NCI-H1092 treated with DMSO at 0.1 percent for 48 hours (cell line): ENCODE data around the gene PPM1L.
"Not testable (repeated sequence)": the region's sequence is repeated elsewhere in the genome, so short reads cannot be mapped to it uniquely, and the experiment has no call there.

Experiments
- DNase-seq: peaks from one replicate; lab custom pipeline; 2025; lab: John Stamatoyannopoulos, UW

Gene PPM1L

GRCh38 chr3:160987982-160988964 lies 232.2 kb downstream of the PPM1L start:
- no peak for DNase-seq

- no peak for DNase-seq
These were observed 234.4 kb downstream of the PPM1L start for GRCh38 chr3:160990446-160990845.

DNA sequence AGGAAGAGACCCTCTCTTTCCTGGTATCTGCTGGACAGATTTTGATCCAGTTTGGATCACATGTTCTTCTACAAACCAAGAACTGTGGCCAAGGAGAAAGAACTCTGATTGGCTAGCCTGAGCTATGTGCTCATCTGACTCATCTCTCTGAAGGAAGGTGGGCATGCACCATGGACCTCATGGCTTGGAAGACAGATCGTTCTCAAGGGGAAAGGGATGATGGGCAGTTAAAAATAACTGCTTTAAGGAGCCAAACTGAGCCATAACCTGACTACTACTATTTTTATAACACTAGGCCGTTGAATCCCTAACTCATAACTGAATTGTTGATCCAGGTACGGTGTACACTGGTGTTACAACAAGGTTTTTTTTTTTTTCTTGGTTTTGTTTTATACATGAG lies 236.7 kb downstream of the PPM1L start:
- no peak for DNase-seq

GRCh38 chr3:160996811-160997210 lies 240.8 kb downstream of the PPM1L start:
- DNase-seq, result no peak

DNA sequence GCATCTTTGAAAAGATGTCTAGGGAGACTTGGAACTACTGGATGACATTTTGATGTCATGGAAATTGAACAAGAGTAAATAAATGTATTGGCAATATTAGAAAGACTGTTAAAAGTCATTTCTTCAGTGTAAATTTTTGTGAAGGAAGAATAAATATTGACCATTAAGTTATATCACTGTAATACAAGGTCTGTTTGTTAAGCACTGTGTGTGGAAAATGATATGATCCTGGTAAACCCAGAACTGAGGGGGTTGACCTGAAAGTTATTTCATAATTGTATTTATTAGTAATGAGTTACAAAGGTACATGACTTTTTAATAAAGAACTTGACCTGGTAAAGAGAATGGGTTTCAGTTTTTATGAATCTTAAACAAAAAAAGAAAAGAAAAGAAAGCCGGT lies 242.6 kb downstream of the PPM1L start:
- no peak for DNase-seq

DNA sequence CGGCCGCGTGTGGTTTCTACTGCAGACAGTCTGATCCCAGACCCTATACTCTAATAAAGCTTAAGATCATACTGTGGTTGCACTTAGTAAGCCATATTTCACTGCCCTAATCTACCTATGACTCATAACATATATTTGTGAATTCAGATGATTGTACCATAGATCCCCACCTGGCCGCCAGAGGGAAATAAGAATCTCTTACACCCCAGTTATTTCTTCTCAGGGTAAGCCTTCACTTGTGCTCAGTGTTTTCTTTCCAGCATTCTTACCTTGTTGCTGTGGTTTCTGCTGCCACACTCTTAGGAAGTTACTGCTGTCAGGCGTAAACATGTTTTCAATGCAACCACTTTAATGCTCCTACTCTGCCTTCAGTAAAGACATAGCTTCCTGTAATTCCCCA lies 243.2 kb downstream of the PPM1L start:
- no peak for DNase-seq

- no peak for DNase-seq
These were observed 252.1 kb downstream of the PPM1L start for GRCh38 chr3:161008086-161008485.

DNA sequence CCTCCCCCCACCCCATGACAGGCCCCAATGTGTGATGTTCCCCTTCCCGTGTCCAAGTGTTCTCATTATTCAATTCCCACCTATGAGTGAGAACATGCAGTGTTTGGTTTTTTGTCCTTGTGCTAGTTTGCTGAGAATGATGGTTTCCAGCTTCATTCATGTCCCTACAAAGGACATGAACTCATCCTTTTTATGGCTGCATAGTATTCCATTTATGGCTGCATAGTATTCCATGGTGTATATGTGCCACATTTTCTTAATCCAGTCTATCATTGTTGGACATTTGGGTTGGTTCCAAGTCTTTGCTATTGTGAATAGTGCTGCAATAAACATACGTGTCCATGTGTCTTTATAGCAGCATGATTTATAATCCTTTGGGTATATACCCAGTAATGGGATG lies 254.1 kb downstream of the PPM1L start:
- not testable (repeated sequence) for DNase-seq

DNA sequence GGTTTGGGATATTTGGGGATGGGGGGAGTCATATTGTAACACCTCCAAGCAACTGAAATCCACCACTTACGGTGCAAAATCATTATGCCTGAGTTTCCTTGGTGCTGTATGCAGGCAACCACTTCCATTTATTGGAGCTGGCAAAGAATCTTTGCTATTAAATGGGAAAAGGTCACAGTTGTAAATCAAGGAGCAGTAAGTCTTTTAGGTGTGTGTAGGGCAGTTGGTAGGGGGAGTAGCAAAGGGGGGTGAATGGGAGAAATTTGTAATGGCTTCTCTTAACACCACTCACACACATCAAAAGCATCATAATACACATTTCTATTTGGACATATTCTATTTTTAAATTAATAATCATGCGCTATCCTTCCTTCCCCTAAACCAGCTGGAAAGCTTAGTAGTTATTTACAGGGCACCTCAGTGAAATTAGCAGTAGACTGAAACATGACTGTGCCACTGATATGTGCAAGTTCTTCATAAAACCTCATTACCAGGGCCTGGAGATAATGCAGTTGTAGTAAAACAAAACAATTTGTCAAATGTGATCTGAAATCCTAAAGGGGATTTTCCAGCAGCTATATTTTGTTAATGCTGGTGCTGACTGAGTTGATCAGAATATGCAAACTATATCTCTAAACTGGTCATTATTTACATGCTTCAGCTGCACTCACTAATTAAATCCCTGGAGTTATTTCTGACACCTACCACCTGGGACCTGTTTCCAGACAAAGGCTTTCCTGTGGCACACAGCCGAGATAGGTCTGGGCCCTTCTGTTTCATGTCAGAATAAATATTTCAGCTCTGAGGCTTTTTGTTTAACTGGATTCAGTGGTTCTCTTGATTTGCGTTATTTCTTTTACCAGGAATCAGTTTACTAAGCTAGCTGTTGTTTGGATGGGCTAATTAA lies 259.1 kb downstream of the PPM1L start:
- DNase-seq, result no peak

GRCh38 chr3:161016417-161017313 lies 260.6 kb downstream of the PPM1L start:
- DNase-seq, result no peak

- DNase-seq, result no peak
These were observed 261.9 kb downstream of the PPM1L start for GRCh38 chr3:161017971-161018370.

DNA sequence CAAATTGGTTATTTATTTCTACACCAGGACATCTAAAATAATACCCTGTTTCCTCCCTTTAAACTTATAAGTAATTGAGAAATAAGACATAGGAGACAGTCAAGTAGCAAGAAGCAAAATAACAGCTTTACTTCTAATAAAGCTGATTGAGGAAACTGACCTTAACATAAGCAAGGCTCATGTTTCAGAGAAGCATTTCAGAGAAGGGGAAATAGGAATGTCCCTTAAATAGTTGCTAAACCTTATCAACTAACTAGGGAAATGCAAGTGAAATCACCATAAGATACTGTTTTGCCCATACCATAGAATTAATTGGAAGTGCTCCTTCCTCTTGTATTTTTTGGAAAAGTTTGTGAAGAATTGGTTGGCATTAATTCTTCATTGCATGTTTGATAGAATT lies 264.2 kb downstream of the PPM1L start:
- DNase-seq, result no peak

GRCh38 chr3:161025911-161026310 lies 269.9 kb downstream of the PPM1L start:
- no peak for DNase-seq

- no peak for DNase-seq
These were observed 270.8 kb downstream of the PPM1L start for GRCh38 chr3:161026612-161027510.

DNA sequence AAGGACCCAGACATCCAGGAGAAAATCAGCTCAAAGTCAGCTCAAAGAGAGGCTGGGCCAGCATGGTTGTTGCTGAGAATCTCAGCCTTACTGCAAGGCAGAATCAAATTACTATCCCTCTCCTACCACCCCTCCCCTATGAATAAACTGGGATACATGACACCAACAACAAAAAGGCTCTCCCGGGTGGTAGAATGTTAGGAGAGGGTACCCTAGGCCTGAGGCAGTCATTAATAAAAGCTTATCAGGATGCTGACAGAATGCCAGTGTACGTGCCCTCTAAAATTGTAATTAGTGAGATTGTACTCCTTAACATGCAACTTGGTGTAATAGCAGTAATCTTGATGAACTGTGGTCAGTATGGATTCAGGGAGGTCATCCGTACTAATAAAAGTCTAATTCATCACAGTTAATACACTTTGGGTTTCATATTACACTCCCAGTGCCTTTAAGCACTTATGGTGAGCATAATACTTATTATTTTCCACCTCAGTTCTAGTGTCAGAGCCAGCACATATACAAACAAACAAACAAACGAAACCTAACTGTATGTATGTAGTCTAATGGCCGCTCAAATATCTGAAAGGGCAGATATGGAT lies 272.6 kb downstream of the PPM1L start:
- no peak for DNase-seq

- no peak for DNase-seq
These were observed 275.1 kb downstream of the PPM1L start for GRCh38 chr3:161031134-161031533.

GRCh38 chr3:161034913-161035550 lies 279.0 kb downstream of the PPM1L start:
- DNase-seq, result not testable (repeated sequence)

DNA sequence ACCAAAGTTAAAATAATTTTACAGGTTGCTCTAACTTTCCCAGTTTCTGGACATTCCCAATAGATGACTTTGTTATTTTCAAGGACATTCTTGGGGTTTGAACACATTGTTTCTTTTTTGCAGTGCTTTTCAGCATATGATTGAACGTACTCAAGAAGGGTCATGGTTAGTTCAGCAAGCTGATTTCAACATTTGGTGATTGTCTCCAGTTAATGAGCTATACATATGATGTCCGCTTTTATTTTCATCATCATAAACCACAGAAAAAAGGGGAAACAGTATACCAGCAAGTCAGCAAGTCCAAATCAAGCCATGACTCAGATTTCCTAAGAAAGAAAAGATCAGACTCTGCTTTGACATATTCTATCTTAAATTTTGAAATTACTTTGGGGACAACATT lies 279.7 kb downstream of the PPM1L start:
- DNase-seq, result no peak

- DNase-seq, result no peak
These were observed 282.7 kb downstream of the PPM1L start for GRCh38 chr3:161038725-161039124.

DNA sequence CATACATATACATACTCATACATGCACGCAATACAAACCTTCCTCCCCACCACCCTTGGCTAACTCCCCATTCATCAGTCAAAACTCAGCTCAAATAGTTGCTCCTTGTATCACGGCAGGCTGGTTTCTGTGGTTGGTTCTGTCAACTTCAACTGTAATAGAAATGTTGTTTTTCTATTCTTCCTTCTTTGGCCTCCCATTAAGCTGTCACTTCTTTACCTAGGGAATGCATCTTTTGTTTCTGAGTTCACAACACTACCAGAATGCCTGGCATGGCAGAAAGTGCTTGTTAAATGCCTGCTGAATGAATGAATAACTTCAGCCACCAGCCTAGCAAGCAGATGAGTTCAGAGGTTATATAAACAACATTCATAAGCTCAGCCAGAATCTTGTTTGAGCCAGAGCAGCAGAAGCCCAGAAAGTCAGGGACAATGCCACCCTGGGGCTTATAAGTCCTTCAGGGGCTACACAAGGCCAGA lies 286.0 kb downstream of the PPM1L start:
- no peak for DNase-seq
